ENCODE data around the gene KLHDC4. TPM values are rescaled to one million over a fixed set of nuclear protein-coding genes. Genes with fewer than 3 reads are reported as not detected.

The KLHDC4 gene
- polyA plus RNA-seq, 1 of the 3 experiments (the other 2 are of a cell fraction) = 51.2 TPM

- no peak overlapping the region for H3K4me2 ChIP-seq
- H3K27me3 ChIP-seq (ENCODE audit: insufficient read depth) = no peaks in the 10 kb centered on the region
- H3K9me2 ChIP-seq = no peaks in the 10 kb centered on the region
- H3F3A ChIP-seq (replicated peaks; ENCODE audit: insufficient read depth) = no peaks in the 10 kb centered on the region
- H3K27ac ChIP-seq (ENCODE audit: low read depth in 2 of 2, low read length in 1 of 2) = no peak overlapping the region
- no peaks in the 10 kb centered on the region for H4K20me1 ChIP-seq (ENCODE audit: insufficient read depth)
- no peak overlapping the region for H3K4me3 ChIP-seq (ENCODE audit: low read depth in 2 of 2, low read length in 1 of 2)
- TF ChIP-seq CTCF (IDR thresholded peaks at IDR 0.05) (peak; percentile 30), SIN3A (IDR thresholded peaks at IDR 0.05; ENCODE audit: borderline replicate concordance, low read depth, low read length) (no peak), RAD21 (IDR thresholded peaks at IDR 0.05; ENCODE audit: low read length) (peak; percentile 27; the same call in 1 of the 2 replicates)
- no peaks in the 10 kb centered on the region for H3K36me3 ChIP-seq (replicated peaks in 1 of 2; ENCODE audit: control insufficient read depth in 1 of 2, insufficient read depth in 2 of 2, low read length in 1 of 2)
- WGBS (ENCODE audit: low lambda C conversion rate) = 60% methylated on average over 13 of the region's 14 CpGs
- H3K79me2 ChIP-seq (ENCODE audit: insufficient read depth) = no peaks in the 10 kb centered on the region
- H3K9ac ChIP-seq = no peak overlapping the region
- POLR2A ChIA-PET = no interaction called here
- DNase-seq = no peak
- H3K4me1 ChIP-seq (ENCODE audit: control insufficient read depth in 1 of 2, insufficient read depth in 2 of 2, low read depth in 1 of 2, low read length in 1 of 2) = no peaks in the 10 kb centered on the region; a peak in 1 of 4 replicates
- no peaks in the 10 kb centered on the region for H3K9me3 ChIP-seq
- H2AFZ ChIP-seq (ENCODE audit: low read depth) = no peak overlapping the region
- CTCF ChIA-PET = interaction anchor here (0.8 to 1.8 kb wide), 6 partner anchors 24 to 107 kb away, joined by 3 to 5 read pairs (median 3); no protein-coding TSS in a partner anchor
These were observed 87.2 kb downstream of the KLHDC4 start for GRCh38 chr16:87678618-87679017.

- H3K9me3 ChIP-seq = no peaks in the 10 kb centered on the region
- ChIA-PET POLR2A (no interaction called here), CTCF (interaction anchor here (0.7 to 1.8 kb wide), 6 partner anchors 24 to 117 kb away, joined by 3 to 5 read pairs (median 3); no protein-coding TSS in a partner anchor)
- 53% methylated on average over 5 of the region's 5 CpGs for WGBS (ENCODE audit: low lambda C conversion rate)
- H3K4me1 ChIP-seq (ENCODE audit: control insufficient read depth in 1 of 2, insufficient read depth in 2 of 2, low read depth in 1 of 2, low read length in 1 of 2) = no peaks in the 10 kb centered on the region; a peak in 1 of 4 replicates
- no peak overlapping the region for H3K4me2 ChIP-seq
- no peak overlapping the region for H3K9ac ChIP-seq
- H2AFZ ChIP-seq (ENCODE audit: low read depth) = no peak overlapping the region
- no peak for DNase-seq
- no peaks in the 10 kb centered on the region for H3K36me3 ChIP-seq (replicated peaks in 1 of 2; ENCODE audit: control insufficient read depth in 1 of 2, insufficient read depth in 2 of 2, low read length in 1 of 2)
- no peaks in the 10 kb centered on the region for H3F3A ChIP-seq (replicated peaks; ENCODE audit: insufficient read depth)
- no peaks in the 10 kb centered on the region for H3K27me3 ChIP-seq (ENCODE audit: insufficient read depth)
- no peak overlapping the region for H3K4me3 ChIP-seq (ENCODE audit: low read depth in 2 of 2, low read length in 1 of 2)
- no peaks in the 10 kb centered on the region for H3K79me2 ChIP-seq (ENCODE audit: insufficient read depth)
- no peaks in the 10 kb centered on the region for H4K20me1 ChIP-seq (ENCODE audit: insufficient read depth)
- H3K27ac ChIP-seq (ENCODE audit: low read depth in 2 of 2, low read length in 1 of 2) = no peak overlapping the region
- H3K9me2 ChIP-seq = no peaks in the 10 kb centered on the region
- TF ChIP-seq EP300 (IDR thresholded peaks at IDR 0.05; ENCODE audit: borderline replicate concordance in 1 of 2, low read depth in 1 of 2, low read length in 1 of 2) = no peak
- no peak for TF ChIP-seq CTCF (IDR thresholded peaks at IDR 0.05)
- no peak for TF ChIP-seq PBX3 (IDR thresholded peaks at IDR 0.05)
- TF ChIP-seq RCOR1 (IDR thresholded peaks at IDR 0.05; ENCODE audit: low read length) = no peak
- TF ChIP-seq CHD2 (IDR thresholded peaks at IDR 0.05; ENCODE audit: low read length, partially characterized antibody) = no peak
- TF ChIP-seq YY1 (IDR thresholded peaks at IDR 0.05; ENCODE audit: low read depth) = no peak
- TF ChIP-seq FOXJ3 (CRISPR knock-in tag; IDR thresholded peaks at IDR 0.05) = no peak
- TF ChIP-seq USF2 (IDR thresholded peaks at IDR 0.05; ENCODE audit: borderline replicate concordance, low read depth, low read length) = no peak
- no peak for TF ChIP-seq USF1 (IDR thresholded peaks at IDR 0.05; ENCODE audit: borderline replicate concordance, low read depth)
- no peak for TF ChIP-seq GATA2 (CRISPR knock-in tag; IDR thresholded peaks at IDR 0.05)
- no peak for TF ChIP-seq ELF1 (IDR thresholded peaks at IDR 0.05)
- no peak for TF ChIP-seq ZBTB33 (IDR thresholded peaks at IDR 0.05; ENCODE audit: borderline replicate concordance, low read depth)
- no peak for TF ChIP-seq MXI1 (IDR thresholded peaks at IDR 0.05; ENCODE audit: low read depth, low read length)
- no peak for TF ChIP-seq IRF3 (IDR thresholded peaks at IDR 0.05; ENCODE audit: low read depth, low read length)
These were observed 88.0 kb downstream of the KLHDC4 start for GRCh38 chr16:87677830-87678229.

All from SK-N-SH (cell line).